Loucy (cell line): ENCODE measurements around the gene PSMB9.

Experiments
- H2AFZ ChIP-seq: fragments of 200-600 bp; sonication (generic); 2 replicates; pipeline ENCODE4 v1.6.0; 2016; ENCODE audit warnings: antibody characterized with exemption, mild to moderate bottlenecking, low read length, moderate library complexity
- H3F3A ChIP-seq: fragments of 200-600 bp; 2 replicates; pipeline ENCODE4 v1.6.0; 2016; ENCODE audit warnings: antibody characterized with exemption, low read depth, mild to moderate bottlenecking
- H3K27me3 ChIP-seq: fragments of 200-600 bp; sonication (generic); 2 replicates; pipeline ENCODE4 v1.6.1; 2014; ENCODE audit warnings: low read length, mild to moderate bottlenecking; ENCODE audit not compliant: insufficient read depth, poor library complexity, severe bottlenecking
- H3K36me3 ChIP-seq: fragments of 200-600 bp; sonication (generic); 2 replicates; pipeline ENCODE4 v1.6.1; 2016; ENCODE audit warnings: low read length; ENCODE audit not compliant: insufficient read depth
- H3K4me1 ChIP-seq: fragments of 200-600 bp; sonication (generic); 2 replicates; pipeline ENCODE4 v1.5.1; 2014; ENCODE audit warnings: low read length, mild to moderate bottlenecking; ENCODE audit not compliant: insufficient read depth, poor library complexity, severe bottlenecking
- H3K4me2 ChIP-seq: fragments of 200-600 bp; sonication (generic); 2 replicates; pipeline ENCODE4 v1.6.0; 2014; ENCODE audit warnings: antibody characterized with exemption, low read length, low read depth, mild to moderate bottlenecking; ENCODE audit not compliant: poor library complexity, severe bottlenecking
- H3K4me3 ChIP-seq: fragments of 200-600 bp; sonication (generic); 2 replicates; pipeline ENCODE4 v1.5.1; 2014; ENCODE audit warnings: low read length, mild to moderate bottlenecking, mixed read lengths; ENCODE audit not compliant: poor library complexity, severe bottlenecking
- H3K79me2 ChIP-seq: fragments of 200-600 bp; sonication (generic); 2 replicates; pipeline ENCODE4 v1.6.1; 2014; ENCODE audit warnings: low read length; ENCODE audit not compliant: insufficient read depth
- H3K9ac ChIP-seq: fragments of 200-600 bp; sonication (generic); 2 replicates; pipeline ENCODE4 v1.6.0; 2014; ENCODE audit warnings: mild to moderate bottlenecking, low read depth, low read length, moderate library complexity; ENCODE audit not compliant: poor library complexity, severe bottlenecking
- H3K9me2 ChIP-seq: fragments of 200-600 bp; sonication (generic); replicated peaks from 2 replicates; pipeline ENCODE4 v1.6.1; 2016; ENCODE audit warnings: low read depth, low read length, mixed read lengths
- H3K9me3 ChIP-seq: fragments of 200-600 bp; sonication (generic); 2 replicates; pipeline ENCODE4 v1.6.1; 2014; ENCODE audit warnings: mild to moderate bottlenecking, antibody characterized with exemption, low read length, low read depth; ENCODE audit not compliant: insufficient read depth
- H4K20me1 ChIP-seq: fragments of 200-600 bp; sonication (generic); 2 replicates; pipeline ENCODE4 v1.6.0; 2014; ENCODE audit warnings: antibody characterized with exemption, low read length, mild to moderate bottlenecking; ENCODE audit not compliant: insufficient read depth, poor library complexity, severe bottlenecking
- EZH2phosphoT487 ChIP-seq: fragments of 200-600 bp; IDR thresholded peaks from 2 replicates; pipeline ENCODE4 v1.6.1; 2018; ENCODE audit warnings: antibody characterized with exemption, mild to moderate bottlenecking, moderate library complexity, borderline replicate concordance
- TF ChIP-seq, protein P1 (sequence below): fragments of 200-600 bp; sonication (generic); conservative IDR thresholded peaks from 2 replicates; pipeline ENCODE4 v1.5.1; 2014; ENCODE audit warnings: mild to moderate bottlenecking, antibody characterized with exemption, low read length

The PSMB9 gene

DNA sequence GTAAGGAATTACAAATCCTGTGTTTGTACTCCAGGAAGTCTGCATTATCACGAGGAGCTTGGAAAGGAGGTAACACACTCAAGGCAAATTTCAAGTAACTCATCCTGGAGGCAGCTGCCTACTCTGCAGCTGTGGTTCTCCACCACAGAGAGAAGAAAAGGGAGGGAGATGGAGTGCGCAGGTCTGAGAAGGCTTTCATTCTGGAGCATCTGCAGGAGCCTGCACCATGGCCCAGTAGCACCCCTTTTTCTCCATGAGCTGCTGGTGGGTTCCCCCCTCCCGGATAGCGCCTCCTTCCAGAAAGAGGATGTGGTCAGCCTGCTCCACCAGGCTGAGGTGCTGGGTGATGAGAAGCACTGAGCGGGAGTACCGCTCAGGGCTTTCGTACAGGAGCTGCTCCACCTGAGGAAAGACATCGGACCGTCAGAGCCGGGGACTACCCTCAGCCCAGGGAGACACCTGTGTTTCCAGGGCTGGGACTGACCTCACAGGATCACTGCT is 8.6 kb upstream of the PSMB9 start:
- Histone ChIP-seq H3K4me2 (peak overlapping the region; percentile 99), H3K4me3 (peak overlapping the region; percentile 97), H3K4me1 (peaks cover 75% of the 10 kb centered on the region), H2AFZ (no peak overlapping the region), H3K9me3 (no peaks in the 10 kb centered on the region), H3K36me3 (peaks cover 44% of the 10 kb centered on the region), H3K9ac (peak overlapping the region; percentile 100), H3F3A (peaks cover 24% of the 10 kb centered on the region), H3K79me2 (peaks cover 84% of the 10 kb centered on the region), H3K9me2 (no peaks in the 10 kb centered on the region), H3K27me3 (peaks cover 11% of the 10 kb centered on the region), H4K20me1 (peaks cover 35% of the 10 kb centered on the region)
- TF ChIP-seq EZH2phosphoT487 = no peak
- TF ChIP-seq, protein P1, sequence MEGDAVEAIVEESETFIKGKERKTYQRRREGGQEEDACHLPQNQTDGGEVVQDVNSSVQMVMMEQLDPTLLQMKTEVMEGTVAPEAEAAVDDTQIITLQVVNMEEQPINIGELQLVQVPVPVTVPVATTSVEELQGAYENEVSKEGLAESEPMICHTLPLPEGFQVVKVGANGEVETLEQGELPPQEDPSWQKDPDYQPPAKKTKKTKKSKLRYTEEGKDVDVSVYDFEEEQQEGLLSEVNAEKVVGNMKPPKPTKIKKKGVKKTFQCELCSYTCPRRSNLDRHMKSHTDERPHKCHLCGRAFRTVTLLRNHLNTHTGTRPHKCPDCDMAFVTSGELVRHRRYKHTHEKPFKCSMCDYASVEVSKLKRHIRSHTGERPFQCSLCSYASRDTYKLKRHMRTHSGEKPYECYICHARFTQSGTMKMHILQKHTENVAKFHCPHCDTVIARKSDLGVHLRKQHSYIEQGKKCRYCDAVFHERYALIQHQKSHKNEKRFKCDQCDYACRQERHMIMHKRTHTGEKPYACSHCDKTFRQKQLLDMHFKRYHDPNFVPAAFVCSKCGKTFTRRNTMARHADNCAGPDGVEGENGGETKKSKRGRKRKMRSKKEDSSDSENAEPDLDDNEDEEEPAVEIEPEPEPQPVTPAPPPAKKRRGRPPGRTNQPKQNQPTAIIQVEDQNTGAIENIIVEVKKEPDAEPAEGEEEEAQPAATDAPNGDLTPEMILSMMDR = no peak

DNA sequence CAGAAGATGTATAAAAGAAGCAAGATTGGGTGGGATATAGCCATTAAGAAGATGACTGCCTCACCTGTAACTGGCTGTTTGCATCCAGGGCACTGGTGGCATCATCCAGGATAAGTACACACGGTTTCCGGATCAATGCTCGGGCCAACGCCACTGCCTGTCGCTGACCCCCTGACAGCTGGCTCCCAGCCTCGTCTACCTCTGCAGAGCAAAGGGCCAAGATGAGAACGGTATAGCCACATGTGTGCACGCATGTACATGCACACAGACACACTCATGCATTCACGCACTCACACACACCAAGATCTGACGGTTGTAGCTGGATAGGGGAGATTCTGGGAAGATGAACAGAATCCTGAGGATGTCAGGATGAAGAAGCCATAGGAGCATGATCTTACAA is 7.0 kb upstream of the PSMB9 start:
- no peak overlapping the region for H2AFZ ChIP-seq
- H3K79me2 ChIP-seq = peaks cover 84% of the 10 kb centered on the region
- H3K4me1 ChIP-seq = peaks cover 74% of the 10 kb centered on the region
- H3K4me3 ChIP-seq = peak overlapping the region; percentile 97
- H3K4me2 ChIP-seq = peak overlapping the region; percentile 99
- peaks cover 35% of the 10 kb centered on the region for H4K20me1 ChIP-seq
- peaks cover 11% of the 10 kb centered on the region for H3K27me3 ChIP-seq
- H3K9me2 ChIP-seq = no peaks in the 10 kb centered on the region
- H3F3A ChIP-seq = peaks cover 21% of the 10 kb centered on the region
- TF ChIP-seq, protein P1 = no peak
- no peak for TF ChIP-seq EZH2phosphoT487
- H3K9me3 ChIP-seq = no peaks in the 10 kb centered on the region
- peaks cover 39% of the 10 kb centered on the region; the same call in 1 of the 2 replicates for H3K36me3 ChIP-seq
- peak overlapping the region; percentile 100 for H3K9ac ChIP-seq

DNA sequence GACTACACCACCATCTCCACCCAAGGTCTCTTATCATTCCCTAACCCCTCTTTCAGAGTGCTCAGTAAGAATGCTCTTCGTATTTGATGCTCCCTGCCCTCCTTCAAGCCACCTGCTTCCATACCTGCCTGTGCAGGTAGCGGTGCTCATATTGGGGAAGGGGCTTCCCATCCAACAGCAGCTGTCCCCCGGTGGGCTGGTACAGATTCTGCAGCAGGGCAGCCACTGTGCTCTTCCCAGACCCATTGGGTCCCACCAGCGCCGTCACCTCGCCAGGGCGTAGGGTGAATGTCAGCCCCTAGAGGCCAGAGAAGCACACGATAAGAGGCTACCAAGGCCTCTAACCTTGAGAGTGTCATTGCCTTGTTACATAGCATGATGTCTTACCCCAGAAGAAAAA is 6.2 kb upstream of the PSMB9 start:
- Histone ChIP-seq H3F3A (peaks cover 21% of the 10 kb centered on the region), H3K4me2 (peak overlapping the region; percentile 99), H3K9ac (peak overlapping the region; percentile 100), H3K27me3 (peaks cover 11% of the 10 kb centered on the region), H3K9me2 (no peaks in the 10 kb centered on the region), H2AFZ (no peak overlapping the region), H3K4me1 (peaks cover 70% of the 10 kb centered on the region), H3K9me3 (no peaks in the 10 kb centered on the region), H4K20me1 (peaks cover 35% of the 10 kb centered on the region), H3K4me3 (peak overlapping the region; percentile 97), H3K79me2 (peaks cover 84% of the 10 kb centered on the region), H3K36me3 (peaks cover 32% of the 10 kb centered on the region; the same call in 1 of the 2 replicates)
- TF ChIP-seq, protein P1 = peak; percentile 38
- no peak for TF ChIP-seq EZH2phosphoT487
